OCI-LY3 (cell line): ENCODE data around the gene SFXN5.

Source experiments
- H2AFZ ChIP-seq: fragments of 200-600, 300-600 bp; shearing (Covaris generic); 2 replicates; pipeline ENCODE4 v1.6.0; 2014; ENCODE audit warnings: antibody characterized with exemption, low read depth, low read length
- H3K27ac ChIP-seq: fragments of 200-600, 300-600 bp; sonication (generic); 2 replicates; pipeline ENCODE4 v1.5.1; 2014; ENCODE audit warnings: mild to moderate bottlenecking, low read length, moderate library complexity, mixed read lengths
- H3K27me3 ChIP-seq: fragments of 200-600, 300-600 bp; sonication (generic); 2 replicates; pipeline ENCODE4 v1.6.1; 2014; ENCODE audit warnings: low read depth, low read length, mixed read lengths
- H3K36me3 ChIP-seq: fragments of 200-600, 300-600 bp; sonication (generic); replicated peaks from 2 replicates; pipeline ENCODE3; 2014; ENCODE audit warnings: low read depth, low read length, mixed read lengths
- H3K4me1 ChIP-seq: fragments of 300-600, 200-600 bp; sonication (generic); 2 replicates; pipeline ENCODE4 v1.6.1; 2014; ENCODE audit warnings: low read length, mixed read lengths
- H3K4me2 ChIP-seq: fragments of 200-600, 300-600 bp; sonication (generic); 2 replicates; pipeline ENCODE4 v1.6.1; 2014; ENCODE audit warnings: low read length, mixed read lengths
- H3K4me3 ChIP-seq: fragments of 300-600, 200-600 bp; sonication (generic); 2 replicates; pipeline ENCODE4 v1.5.1; 2014; ENCODE audit warnings: antibody characterized with exemption, mild to moderate bottlenecking, low read length, moderate library complexity
- H3K79me2 ChIP-seq: fragments of 300-600, 200-600 bp; shearing (Covaris generic); 2 replicates; pipeline ENCODE4 v1.6.1; 2014; ENCODE audit warnings: mild to moderate bottlenecking, low read length, mixed read lengths
- H3K9ac ChIP-seq: fragments of 300-600, 200-600 bp; shearing (Covaris generic); 2 replicates; pipeline ENCODE4 v1.6.0; 2014; ENCODE audit warnings: mild to moderate bottlenecking, low read length, moderate library complexity
- H3K9me3 ChIP-seq: fragments of 200-600, 300-600 bp; shearing (Covaris generic); 2 replicates; pipeline ENCODE4 v1.6.1; 2014; ENCODE audit warnings: low read length, mixed read lengths; ENCODE audit not compliant: insufficient read depth
- H4K20me1 ChIP-seq: fragments of 200-600, 300-600 bp; sonication (generic); 2 replicates; pipeline ENCODE4 v1.6.1; 2016; ENCODE audit warnings: low read length, mixed read lengths; ENCODE audit not compliant: insufficient read depth
- CTCF ChIP-seq: fragments of 200-600, 300-600 bp; sonication (generic); IDR thresholded peaks from 2 replicates; pipeline ENCODE4 v1.5.1; 2014; ENCODE audit warnings: antibody characterized with exemption, low read length, low read depth
- EZH2phosphoT487 ChIP-seq: fragments of 200-600 bp; shearing (Covaris generic); IDR thresholded peaks from 2 replicates; pipeline ENCODE4 v1.6.1; 2018; ENCODE audit warnings: antibody characterized with exemption, mixed run types, low read depth

The SFXN5 gene

DNA sequence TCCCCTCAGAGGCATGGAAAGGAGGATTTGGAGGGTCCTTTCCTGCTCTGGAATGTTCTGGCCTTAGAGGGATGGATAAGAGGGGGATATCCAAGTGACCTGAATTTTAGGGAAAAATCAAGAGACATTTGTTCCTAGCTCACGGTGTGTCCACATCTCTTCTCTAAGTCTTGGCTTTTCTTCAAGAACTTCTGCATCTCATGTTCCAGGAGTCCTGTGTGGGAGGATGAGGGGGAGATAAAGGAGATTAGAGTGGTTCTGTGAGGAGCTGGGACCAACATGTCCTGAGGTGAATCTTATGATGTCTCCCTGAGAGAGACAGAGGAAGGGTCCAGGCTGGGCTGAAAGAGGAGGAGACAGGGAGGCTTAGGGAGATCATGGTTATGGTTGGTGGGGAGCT, 142.5 kb downstream of the SFXN5 start:
- Histone ChIP-seq H2AFZ (no peak overlapping the region), H3K4me3 (no peak overlapping the region), H3K27me3 (peaks cover 15% of the 10 kb centered on the region), H3K4me2 (no peak overlapping the region), H3K9ac (no peak overlapping the region), H3K9me3 (no peaks in the 10 kb centered on the region), H4K20me1 (no peaks in the 10 kb centered on the region), H3K27ac (no peak overlapping the region), H3K79me2 (no peaks in the 10 kb centered on the region), H3K4me1 (peaks cover 51% of the 10 kb centered on the region), H3K36me3 (no peaks in the 10 kb centered on the region)
- no peak for TF ChIP-seq EZH2phosphoT487
- TF ChIP-seq CTCF: no peak

DNA sequence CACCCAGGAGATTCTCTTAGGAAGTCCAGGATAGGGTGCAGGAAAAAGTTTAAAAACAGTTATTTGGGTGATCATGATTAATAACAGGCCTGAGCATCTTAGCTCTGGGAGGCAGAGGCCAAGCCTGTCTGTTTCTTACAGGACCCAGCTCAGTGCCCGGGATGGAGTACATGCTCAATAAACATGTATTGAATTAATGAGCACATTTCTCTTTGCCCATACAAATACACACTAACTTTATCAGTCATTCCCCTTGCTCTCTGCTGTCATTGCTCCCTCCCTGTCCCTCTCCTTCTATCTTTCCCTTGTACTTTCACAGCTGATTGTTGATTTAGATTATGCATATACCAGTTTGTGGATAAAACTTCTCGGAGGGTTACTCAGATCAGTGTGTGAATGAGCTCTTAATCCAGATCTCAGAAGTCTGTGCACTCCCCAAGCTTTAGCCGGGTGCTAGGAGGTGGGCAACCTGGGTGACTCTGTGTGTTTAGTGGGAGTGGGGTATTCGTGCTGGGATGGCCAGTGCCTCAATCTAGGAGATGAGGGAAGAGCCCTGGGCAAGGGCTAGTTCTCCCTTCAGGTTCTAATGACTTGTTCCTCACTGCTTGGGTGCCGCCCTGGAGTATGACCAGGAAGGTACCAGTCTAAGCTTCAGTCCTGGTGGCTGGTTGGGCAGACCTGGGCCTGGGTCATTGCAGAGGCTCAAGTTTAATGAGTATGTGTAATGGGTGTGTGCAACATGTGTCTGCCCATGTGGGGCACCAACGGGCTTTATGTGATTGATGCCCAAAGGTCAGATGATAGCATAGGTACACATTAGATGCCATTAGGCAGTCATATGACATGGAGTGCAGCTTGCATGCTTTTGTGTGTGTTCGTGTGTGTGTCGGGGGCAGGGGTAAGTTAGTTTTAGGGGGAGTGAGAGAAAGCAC, 143.6 kb downstream of the SFXN5 start:
- H3K9me3 ChIP-seq: no peaks in the 10 kb centered on the region
- no peak overlapping the region for H2AFZ ChIP-seq
- peaks cover 15% of the 10 kb centered on the region for H3K27me3 ChIP-seq
- H3K4me1 ChIP-seq: peaks cover 42% of the 10 kb centered on the region
- no peaks in the 10 kb centered on the region for H4K20me1 ChIP-seq
- H3K4me3 ChIP-seq: no peak overlapping the region
- TF ChIP-seq EZH2phosphoT487: no peak
- no peak overlapping the region for H3K4me2 ChIP-seq
- H3K79me2 ChIP-seq: no peaks in the 10 kb centered on the region
- H3K9ac ChIP-seq: no peak overlapping the region
- no peaks in the 10 kb centered on the region for H3K36me3 ChIP-seq
- no peak overlapping the region for H3K27ac ChIP-seq

DNA sequence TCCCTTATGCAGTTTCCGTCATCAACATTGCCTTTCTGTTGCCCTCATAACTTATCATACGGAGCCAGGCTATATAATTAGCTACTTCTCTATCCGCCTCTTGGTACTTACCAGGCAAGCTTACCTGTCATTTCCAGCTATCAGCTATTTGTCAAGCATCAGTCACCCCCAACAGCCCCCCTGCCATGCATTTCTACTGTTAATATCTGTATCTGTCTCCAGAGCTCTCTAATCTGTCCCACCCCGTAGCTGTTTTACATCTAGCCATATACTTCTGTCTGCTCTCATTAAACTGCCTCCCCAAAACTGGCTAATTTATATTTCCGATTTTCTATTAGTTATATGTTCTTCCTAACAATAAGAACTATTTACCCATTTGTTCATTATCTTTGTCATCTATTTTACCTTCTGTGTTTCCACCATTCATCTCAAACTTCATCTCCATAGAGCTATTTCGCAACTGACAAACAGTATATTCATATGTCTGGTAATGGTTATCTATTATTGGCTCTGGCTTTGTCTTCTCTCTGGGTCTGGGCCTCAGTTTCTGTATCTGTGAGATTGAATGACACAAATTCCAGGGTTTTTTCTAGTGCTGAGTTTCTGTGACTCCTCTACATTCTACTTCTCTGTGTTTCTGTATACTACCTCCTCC, 144.6 kb downstream of the SFXN5 start:
- no peak for TF ChIP-seq EZH2phosphoT487
- no peak for TF ChIP-seq CTCF
- Histone ChIP-seq H3K36me3 (no peaks in the 10 kb centered on the region), H3K27me3 (peaks cover 15% of the 10 kb centered on the region), H4K20me1 (no peaks in the 10 kb centered on the region), H3K4me2 (peak overlapping the region; percentile 10; the same call in 1 of the 2 replicates), H3K9me3 (no peaks in the 10 kb centered on the region), H3K27ac (no peak overlapping the region), H3K79me2 (no peaks in the 10 kb centered on the region), H3K4me3 (no peak overlapping the region), H3K9ac (no peak overlapping the region), H2AFZ (no peak overlapping the region), H3K4me1 (peaks cover 32% of the 10 kb centered on the region)

DNA sequence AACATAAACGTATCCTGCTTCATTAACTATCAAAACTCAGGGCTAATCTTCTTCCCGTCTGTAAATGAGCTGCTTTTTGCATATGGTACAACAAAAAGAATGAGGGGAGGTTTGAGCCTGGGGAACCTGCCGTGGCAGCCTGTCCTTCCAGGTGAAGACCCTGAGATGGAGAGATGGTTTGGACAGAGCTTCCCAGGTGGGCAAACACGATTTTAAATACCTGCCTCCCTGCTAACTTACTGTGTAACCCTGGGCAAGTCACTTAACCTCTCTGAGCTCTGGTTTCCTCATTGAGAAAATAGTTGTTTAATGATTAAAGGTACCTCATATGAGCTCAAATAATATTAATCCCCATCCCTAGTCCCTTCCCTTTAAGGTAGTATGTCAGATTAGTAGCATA, 145.1 kb downstream of the SFXN5 start:
- Histone ChIP-seq H3K27ac (no peak overlapping the region), H3K9ac (no peak overlapping the region), H3K4me2 (peak overlapping the region; percentile 10; the same call in 1 of the 2 replicates), H3K79me2 (no peaks in the 10 kb centered on the region), H2AFZ (no peak overlapping the region), H4K20me1 (no peaks in the 10 kb centered on the region), H3K36me3 (no peaks in the 10 kb centered on the region), H3K4me3 (no peak overlapping the region), H3K27me3 (peaks cover 15% of the 10 kb centered on the region), H3K9me3 (no peaks in the 10 kb centered on the region), H3K4me1 (peaks cover 27% of the 10 kb centered on the region)
- no peak for TF ChIP-seq CTCF
- no peak for TF ChIP-seq EZH2phosphoT487
